H1 (cell line): Measurements from ENCODE around the gene COMMD1. TPM values are rescaled to one million over a fixed set of nuclear protein-coding genes. Genes with fewer than 3 reads are reported as not detected.

Experiments used
- CTCF ChIA-PET: fragments of 300-600 bp; sonication (Branson Sonifier 250); formaldehyde crosslinking; loops from one replicate; lab custom pipeline; 2021; ENCODE audit not compliant: partially characterized antibody; lab: Charles Lee
- POLR2A ChIA-PET: fragments of 300-600 bp; sonication (Branson Sonifier 250); formaldehyde crosslinking; loops from one replicate; lab custom pipeline; 2021; ENCODE audit warnings: inconsistent platforms; ENCODE audit not compliant: partially characterized antibody; lab: Charles Lee
- DNase-seq, 2 experiments: peaks; one replicate each; pipeline versions ENCODE4 v3.0.0 to v3.0.0-alpha.2; 2010 to 2022; ENCODE audit warnings: low spot score in 2 of 2, low read depth in 1 of 2, mixed read lengths in 1 of 2
- FAIRE-seq: peaks from 2 replicates; lab custom pipeline; 2011; peaks lifted over from hg19 to GRCh38; lab: Jason Lieb, UNC
- H2AFZ ChIP-seq: 2 replicates; pipeline ENCODE4 v1.8.1; 2012; ENCODE audit warnings: low read length, inconsistent platforms
- H2AK5ac ChIP-seq: 2 replicates; pipeline ENCODE4 v1.6.1; 2013; ENCODE audit warnings: low read depth, low read length
- H2BK120ac ChIP-seq: replicated peaks from 2 replicates; pipeline ENCODE3; 2013; ENCODE audit warnings: low read depth, low read length, inconsistent platforms
- H2BK12ac ChIP-seq: 2 replicates; pipeline ENCODE4 v1.6.1; 2013; ENCODE audit warnings: low read depth, low read length
- H2BK15ac ChIP-seq: 2 replicates; pipeline ENCODE4 v1.6.1; 2013; ENCODE audit warnings: low read length
- H2BK20ac ChIP-seq: 2 replicates; pipeline ENCODE4 v1.6.1; 2013; ENCODE audit warnings: low read length
- H2BK5ac ChIP-seq: 2 replicates; pipeline ENCODE4 v1.6.1; 2013; ENCODE audit warnings: low read depth, low read length
- H3K14ac ChIP-seq: 2 replicates; pipeline ENCODE4 v1.6.1; 2013; ENCODE audit warnings: inconsistent platforms; ENCODE audit not compliant: insufficient read length
- H3K18ac ChIP-seq: 2 replicates; pipeline ENCODE4 v1.6.1; 2013; ENCODE audit warnings: low read length; ENCODE audit errors: extremely low read depth
- H3K23ac ChIP-seq: 2 replicates; pipeline ENCODE4 v1.6.1; 2013; ENCODE audit warnings: inconsistent platforms; ENCODE audit not compliant: insufficient read length
- H3K23me2 ChIP-seq: 2 replicates; pipeline ENCODE4 v1.6.1; 2013; ENCODE audit warnings: low read depth, low read length
- H3K27ac ChIP-seq: 2 replicates; pipeline ENCODE4 v1.6.1; 2011; ENCODE audit warnings: low read depth, low read length, inconsistent platforms
- H3K27me3 ChIP-seq, 4 experiments: replicated peaks in 1 of 4; 1 replicate in 1 of 4; 2 replicates in 3 of 4; pipeline versions ENCODE4 v1.6.1 to v1.8.1; 2011 to 2013; ENCODE audit warnings: low read length in 3 of 4, mild to moderate bottlenecking in 3 of 4, inconsistent platforms in 2 of 4, mixed read lengths in 2 of 4, moderate library complexity in 1 of 4; ENCODE audit not compliant: control insufficient read depth in 3 of 4, insufficient read depth in 3 of 4; ENCODE audit errors: extremely low read depth in 1 of 4
- H3K36me3 ChIP-seq, 4 experiments: 2 replicates each; pipeline versions ENCODE4 v1.6.1 to v1.8.1; 2011 to 2013; ENCODE audit warnings: mild to moderate bottlenecking in 4 of 4, low read length in 3 of 4, moderate library complexity in 2 of 4, control low read depth in 1 of 4, inconsistent platforms in 1 of 4; ENCODE audit not compliant: insufficient read depth in 4 of 4, control insufficient read depth in 2 of 4
- H3K4ac ChIP-seq: replicated peaks from 2 replicates; pipeline ENCODE3; 2013; ENCODE audit warnings: low read length, low read depth, mixed read lengths, inconsistent platforms; ENCODE audit not compliant: insufficient read length
- H3K4me1 ChIP-seq, 4 experiments: replicated peaks in 1 of 4; 1 replicate in 1 of 4; 2 replicates in 3 of 4; pipeline versions ENCODE4 v1.6.1 to v1.8.1; 2011 to 2013; ENCODE audit warnings: low read length in 3 of 4, inconsistent platforms in 2 of 4, mixed read lengths in 1 of 4; ENCODE audit not compliant: insufficient read depth in 4 of 4, control insufficient read depth in 3 of 4
- H3K4me2 ChIP-seq, 2 experiments: 2 replicates each; pipeline versions ENCODE4 v1.6.1 to v1.8.1; 2011 to 2013; ENCODE audit warnings: low read depth in 2 of 2, low read length in 2 of 2, control low read depth in 1 of 2, inconsistent platforms in 1 of 2, mild to moderate bottlenecking in 1 of 2; ENCODE audit not compliant: insufficient read depth in 1 of 2
- H3K4me3 ChIP-seq, 4 experiments: fragments of 200-600, 300-600 bp in 1 of 4; sonication (generic), shearing (Covaris generic), sonication (Bioruptor Twin) in 1 of 4; 2 replicates each; pipeline versions ENCODE4 v1.5.1 to v1.8.1; 2011 to 2016; ENCODE audit warnings: low read length in 4 of 4, low read depth in 3 of 4, control low read depth in 2 of 4, inconsistent platforms in 2 of 4, mild to moderate bottlenecking in 2 of 4, mixed read lengths in 1 of 4, moderate library complexity in 1 of 4; ENCODE audit not compliant: insufficient read depth in 2 of 4; ENCODE audit errors: extremely low read depth in 1 of 4
- H3K56ac ChIP-seq: replicated peaks from 2 replicates; pipeline ENCODE3; 2013; ENCODE audit warnings: low read depth, mild to moderate bottlenecking, mixed read lengths, low read length, inconsistent platforms; ENCODE audit not compliant: insufficient read length
- H3K79me1 ChIP-seq: 2 replicates; pipeline ENCODE4 v1.6.1; 2013; ENCODE audit warnings: low read depth, low read length, control low read depth
- H3K79me2 ChIP-seq, 2 experiments: 2 replicates each; pipeline versions ENCODE4 v1.6.1 to v1.8.1; 2012 to 2013; ENCODE audit warnings: low read length in 2 of 2, mild to moderate bottlenecking in 2 of 2, inconsistent platforms in 1 of 2; ENCODE audit not compliant: insufficient read depth in 2 of 2, control insufficient read depth in 1 of 2
- H3K9ac ChIP-seq, 4 experiments: replicated peaks in 1 of 4; 1 replicate in 1 of 4; 2 replicates in 3 of 4; pipeline versions ENCODE4 v1.6.1 to v1.8.1; 2011 to 2013; ENCODE audit warnings: low read depth in 3 of 4, low read length in 3 of 4, control low read depth in 2 of 4, mild to moderate bottlenecking in 2 of 4, moderate library complexity in 2 of 4, inconsistent platforms in 1 of 4; ENCODE audit errors: extremely low read depth in 1 of 4
- H3K9me3 ChIP-seq, 2 experiments: 2 replicates each; pipeline versions ENCODE4 v1.6.1 to v1.8.1; 2012 to 2013; ENCODE audit warnings: mild to moderate bottlenecking in 2 of 2, moderate library complexity in 2 of 2, control low read depth in 1 of 2, inconsistent platforms in 1 of 2, low read depth in 1 of 2, low read length in 1 of 2, mixed read lengths in 1 of 2; ENCODE audit not compliant: insufficient read depth in 2 of 2
- H4K20me1 ChIP-seq, 2 experiments: replicated peaks in 1 of 2; 2 replicates each; pipeline versions ENCODE3 to v1.8.1; 2011 to 2013; ENCODE audit warnings: inconsistent platforms in 2 of 2, low read length in 2 of 2, mild to moderate bottlenecking in 1 of 2; ENCODE audit not compliant: insufficient read depth in 2 of 2, control insufficient read depth in 1 of 2
- H4K5ac ChIP-seq: 2 replicates; pipeline ENCODE4 v1.6.1; 2013; ENCODE audit warnings: low read length, low read depth, mixed read lengths, inconsistent platforms; ENCODE audit not compliant: insufficient read length
- H4K8ac ChIP-seq: 2 replicates; pipeline ENCODE4 v1.8.0; 2013; ENCODE audit warnings: mild to moderate bottlenecking, moderate library complexity, low read length, inconsistent platforms; ENCODE audit not compliant: insufficient read depth; ENCODE audit errors: extremely low read depth
- H4K91ac ChIP-seq: replicated peaks from 2 replicates; pipeline ENCODE3; 2013; ENCODE audit warnings: low read length, mixed read lengths, inconsistent platforms; ENCODE audit not compliant: insufficient read length
- CTBP2 ChIP-seq: IDR thresholded peaks from 2 replicates; pipeline ENCODE4 v1.7.0; 2011; ENCODE audit warnings: borderline replicate concordance, mild to moderate bottlenecking, moderate library complexity, mixed read lengths, low read length; ENCODE audit not compliant: insufficient read depth, insufficient read length
- POLR2AphosphoS5 ChIP-seq: IDR thresholded peaks from 2 replicates; pipeline ENCODE4 v1.6.1; 2011; ENCODE audit warnings: low read depth, low read length
- WGBS, 2 experiments: shearing (Covaris generic) in 1 of 2; methylation state at CpG; one replicate each; pipeline versions ENCODE4 v1.1.6 to v1.1.7; 2013 to 2015; ENCODE audit warnings: low lambda C conversion rate in 2 of 2, mixed read lengths in 2 of 2, inconsistent platforms in 1 of 2, low coverage in 1 of 2, missing lambda C conversion rate in 1 of 2; ENCODE audit not compliant: insufficient replicate concordance in 2 of 2, insufficient coverage in 1 of 2, insufficient read length in 1 of 2; ENCODE audit errors: extremely low coverage in 1 of 2, missing lambda C conversion rate in 1 of 2; 5-methylcytosine and 5-hydroxymethylcytosine counted together
- polyA plus RNA-seq, 7 experiments: library from polyadenylated mRNA; depleted of rRNA in 3 of 7; stranded (reverse) in 5 of 7; unstranded in 2 of 7; fragments of >200 nt in 5 of 7; fragments of 200-250 nt in 2 of 7; gene quantifications; 1 replicate in 5 of 7; 2 replicates in 1 of 7; 4 replicates in 1 of 7; pipeline versions ENCODE4 v1.2.1 to v1.2.3, GENCODE V29; 2011 to 2013; ENCODE audit warnings: missing spikeins in 2 of 7, mixed read lengths in 2 of 7
- total RNA-seq: library from RNA; stranded (reverse); fragmentation: NEBNext Ultra II Directional; extraction: Animal tissue kit (Norgen Biotek cat#: 25700); gene quantifications from 2 replicates; pipeline ENCODE4 v1.2.1, GENCODE V29; 2021

The COMMD1 gene
- total and polyA plus RNA-seq, 2 of the 8 experiments (the other 6 are each of a cell fraction or from before 2014, with no cell fraction given), result 23.5 to 28.3 TPM

DNA sequence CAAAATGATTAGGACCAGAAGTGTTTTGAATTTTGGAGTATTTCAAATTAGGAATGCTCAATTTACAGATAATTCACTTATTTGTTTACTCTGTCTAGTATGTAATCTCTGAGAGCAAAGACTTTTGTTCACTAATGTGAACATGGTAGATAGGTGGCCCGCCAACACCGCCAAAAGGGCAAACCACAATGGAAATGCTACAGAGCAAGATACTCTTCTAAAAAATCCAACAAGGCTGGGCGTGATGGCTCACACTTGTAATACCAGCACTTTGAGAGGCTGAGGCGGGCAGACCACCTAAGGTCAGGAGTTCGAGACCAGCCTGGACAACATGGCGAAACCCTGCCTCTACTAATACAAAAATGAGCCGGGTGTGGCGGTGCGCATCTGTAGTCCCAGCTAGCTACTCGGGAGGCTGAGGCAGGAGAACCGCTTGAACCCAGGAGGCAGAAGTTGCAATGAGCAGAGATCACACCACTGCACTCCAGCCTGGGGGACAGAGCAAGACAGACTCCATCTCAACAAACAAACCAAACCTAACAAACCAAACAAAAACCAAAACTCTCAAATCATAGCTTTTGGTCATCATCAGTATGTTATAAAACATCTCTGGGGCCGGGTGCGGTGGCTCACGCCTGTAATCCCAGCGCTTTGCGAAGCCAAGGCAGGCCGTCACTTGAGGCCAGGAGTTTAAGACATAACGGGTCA, 19.4 kb upstream of the COMMD1 start:
- Histone ChIP-seq H3K23me2 (peaks cover 9% of the 10 kb centered on the region), H3K56ac (no peak overlapping the region), H4K8ac (no peak overlapping the region), H2BK5ac (no peak overlapping the region), H2BK120ac (no peak overlapping the region), H3K4me2 (peak overlapping the region; percentile 72 to 90), H4K5ac (no peak overlapping the region), H3K27ac (no peak overlapping the region), H2AK5ac (no peak overlapping the region), H3K14ac (no peak overlapping the region), H3K9ac (no peak overlapping the region), H2BK12ac (no peak overlapping the region), H3K4me1 (peaks cover 0 to 2% (median 0%) of the 10 kb centered on the region in 4 experiments; a peak in 3 of 7 replicates), H4K91ac (no peak overlapping the region), H3K4me3 (peak overlapping the region; percentile 20 to 99 (median 96); a peak in 6 of 8 replicates), H2AFZ (no peak overlapping the region), H2BK15ac (no peak overlapping the region), H3K4ac (no peak overlapping the region), H4K20me1 (peaks cover 7 to 10% of the 10 kb centered on the region in 2 experiments), H3K27me3 (no peaks in the 10 kb centered on the region), H3K79me2 (peaks cover 29 to 53% of the 10 kb centered on the region in 2 experiments), H3K23ac (no peak overlapping the region), H2BK20ac (no peak overlapping the region), H3K36me3 (peaks cover 19 to 52% (median 31%) of the 10 kb centered on the region in 4 experiments), H3K79me1 (peaks cover 4% of the 10 kb centered on the region; the same call in 1 of the 2 replicates), H3K9me3 (no peaks in the 10 kb centered on the region), H3K18ac (no peak overlapping the region)
- ChIA-PET CTCF (no interaction called here), POLR2A (interaction anchor here (0.6 to 3.5 kb wide), 9 partner anchors 9 to 50 kb away, joined by 3 to 26 read pairs (median 5); partner anchors contain the start of gene FAM161A)
- DNase-seq (no peak), FAIRE-seq (no peak)
- 0 out of 2 replicates have a peak, but pooled peaks have one; percentile 42 for TF ChIP-seq POLR2AphosphoS5
- TF ChIP-seq CTBP2, result no peak
- 92% methylated on average over 18 of the region's 18 CpGs; no CpG with 5 or more reads in 1 of the 2 experiments for WGBS, 2 experiments
